OCI-LY3 (cell line): ENCODE results near the gene MFAP2.
"Not testable (repeated sequence)": the region's sequence is repeated elsewhere in the genome, so short reads cannot be mapped to it uniquely, and the experiment has no call there.

Experiments used
- CTCF ChIP-seq: fragments of 200-600, 300-600 bp; sonication (generic); IDR thresholded peaks from 2 replicates; pipeline ENCODE4 v1.5.1; 2014; ENCODE audit warnings: antibody characterized with exemption, low read length, low read depth
- EZH2phosphoT487 ChIP-seq: fragments of 200-600 bp; shearing (Covaris generic); IDR thresholded peaks from 2 replicates; pipeline ENCODE4 v1.6.1; 2018; ENCODE audit warnings: antibody characterized with exemption, mixed run types, low read depth

- not testable (repeated sequence) for TF ChIP-seq CTCF, EZH2phosphoT487
Measured at GRCh38 chr1:16931206-16931934, 49.0 kb downstream of the MFAP2 start.
